Stimulated activated CD8-positive, alpha-beta memory T cell treated with anti-CD3 and anti-CD28 coated beads, Interleukin-4, amount 100 ng/mL, for 24 hours (primary cell): ENCODE measurements around the gene DMD.
"Not testable (repeated sequence)": the region's sequence is repeated elsewhere in the genome, so short reads cannot be mapped to it uniquely, and the experiment has no call there.

Experiments
- DNase-seq: peaks from one replicate; pipeline ENCODE4 v3.0.0-alpha.2; 2020; ENCODE audit warnings: low read depth

Gene DMD

GRCh38 chrX:31523884-31524536 is 1687.3 kb downstream of the DMD start:
- no peak for DNase-seq

- no peak for DNase-seq
These were observed 1688.6 kb downstream of the DMD start for GRCh38 chrX:31522760-31523159.

- DNase-seq: no peak
These were observed 1689.4 kb downstream of the DMD start for GRCh38 chrX:31521941-31522340.

- no peak for DNase-seq
These were observed 1694.8 kb downstream of the DMD start for GRCh38 chrX:31516527-31516926.

- DNase-seq: no peak
These were observed 1703.0 kb downstream of the DMD start for GRCh38 chrX:31508338-31508737.

GRCh38 chrX:31506928-31507327 is 1704.4 kb downstream of the DMD start:
- DNase-seq: no peak

- DNase-seq: no peak
These were observed 1705.0 kb downstream of the DMD start for GRCh38 chrX:31506360-31506759.

GRCh38 chrX:31500921-31501320 is 1710.4 kb downstream of the DMD start:
- DNase-seq: no peak

GRCh38 chrX:31499109-31499508 is 1712.2 kb downstream of the DMD start:
- no peak for DNase-seq

GRCh38 chrX:31497086-31497485 is 1714.3 kb downstream of the DMD start:
- DNase-seq: no peak

- DNase-seq: no peak
These were observed 1723.4 kb downstream of the DMD start for GRCh38 chrX:31487951-31488350.

GRCh38 chrX:31483336-31483735 is 1728.0 kb downstream of the DMD start:
- DNase-seq: no peak

GRCh38 chrX:31480696-31481095 is 1730.7 kb downstream of the DMD start:
- DNase-seq: no peak

GRCh38 chrX:31471229-31471628 is 1740.1 kb downstream of the DMD start:
- no peak for DNase-seq

GRCh38 chrX:31470753-31471152 is 1740.6 kb downstream of the DMD start:
- DNase-seq: not testable (repeated sequence)

GRCh38 chrX:31464306-31464915 is 1746.9 kb downstream of the DMD start:
- DNase-seq: no peak

- DNase-seq: no peak
These were observed 1750.1 kb downstream of the DMD start for GRCh38 chrX:31461266-31461665.

GRCh38 chrX:31459361-31459760 is 1752.0 kb downstream of the DMD start:
- DNase-seq: no peak

GRCh38 chrX:31449965-31450364 is 1761.4 kb downstream of the DMD start:
- DNase-seq: no peak

- no peak for DNase-seq
These were observed 1762.3 kb downstream of the DMD start for GRCh38 chrX:31449081-31449480.

- DNase-seq: no peak
These were observed 1765.8 kb downstream of the DMD start for GRCh38 chrX:31445542-31445941.

GRCh38 chrX:31443654-31444053 is 1767.7 kb downstream of the DMD start:
- no peak for DNase-seq

GRCh38 chrX:31440546-31440945 is 1770.8 kb downstream of the DMD start:
- DNase-seq: no peak

GRCh38 chrX:31436424-31436823 is 1774.9 kb downstream of the DMD start:
- no peak for DNase-seq
